Right kidney (tissue), 1 donor: ENCODE measurements around the gene NHSL1.
"Not testable (repeated sequence)": the region's sequence is repeated elsewhere in the genome, so short reads cannot be mapped to it uniquely, and the experiment has no call there.

Experiments used
- DNase-seq: peaks from one replicate; pipeline ENCODE4 v3.0.0-alpha.2; 2016

NHSL1 gene

GRCh38 chr6:138426500-138427123, 72.7 kb downstream of the NHSL1 start:
- DNase-seq = no peak

DNA sequence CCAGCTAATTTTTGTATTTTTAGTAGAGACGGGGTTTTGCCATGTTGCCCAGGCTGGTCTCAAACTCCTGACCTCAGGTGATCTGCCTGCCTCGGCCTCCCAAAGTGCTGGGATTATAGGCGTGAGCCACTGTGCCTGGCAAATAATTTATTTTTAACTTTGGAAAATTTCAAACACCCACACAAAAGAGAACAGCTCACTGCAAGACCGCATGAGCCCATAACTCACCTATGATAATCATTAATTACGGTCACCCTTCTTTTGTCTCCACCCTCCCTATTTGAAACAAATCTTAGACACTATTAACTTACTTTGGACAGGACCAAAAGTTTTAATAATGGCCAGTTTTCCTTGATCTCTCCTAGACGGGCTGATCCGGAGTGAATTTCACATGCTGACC, 74.0 kb downstream of the NHSL1 start:
- not testable (repeated sequence) for DNase-seq

DNA sequence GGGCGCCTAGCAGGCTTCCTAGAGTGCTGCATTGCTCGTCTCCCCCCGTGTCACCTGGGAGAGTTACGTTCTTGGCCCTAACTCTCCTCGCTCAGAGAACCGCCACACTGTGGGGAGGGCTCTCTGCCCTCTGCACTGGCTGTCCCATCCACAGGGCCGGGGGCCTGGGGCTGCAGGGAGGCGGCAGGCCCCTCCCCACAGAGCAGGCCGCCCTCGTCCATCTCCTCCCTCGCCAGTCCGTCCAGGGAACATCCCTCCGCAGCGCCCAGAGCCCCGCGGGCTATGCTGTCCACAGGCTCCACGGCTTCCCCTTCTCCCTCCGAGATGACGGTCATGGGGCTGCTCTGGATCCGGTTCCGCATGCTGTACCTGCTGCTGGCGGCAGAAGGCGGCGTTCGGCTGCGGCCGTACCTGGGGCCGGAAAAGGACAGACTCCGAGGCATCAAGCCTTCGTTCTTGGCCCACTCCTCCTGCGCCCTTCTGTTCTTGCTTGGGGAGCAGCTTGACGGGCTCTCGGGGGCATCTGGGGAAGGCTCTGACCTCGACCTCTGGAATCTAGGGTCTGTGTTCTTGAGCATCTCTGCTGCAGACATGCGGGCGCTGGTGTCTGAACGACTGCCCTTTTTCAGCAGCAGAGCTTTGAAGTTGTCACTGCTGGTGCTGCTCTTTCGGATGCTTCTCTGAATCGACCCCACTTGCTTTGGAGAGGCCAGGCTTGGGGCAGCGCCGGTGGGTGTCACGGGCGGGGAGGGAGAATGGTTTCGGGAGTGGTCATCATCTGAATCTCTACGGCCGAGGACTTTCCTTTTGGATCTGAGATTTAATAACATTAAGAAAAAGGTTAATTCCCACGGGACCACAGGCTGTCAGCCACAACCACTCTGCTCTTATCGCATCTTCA, 75.0 kb downstream of the NHSL1 start:
- DNase-seq = no peak

DNA sequence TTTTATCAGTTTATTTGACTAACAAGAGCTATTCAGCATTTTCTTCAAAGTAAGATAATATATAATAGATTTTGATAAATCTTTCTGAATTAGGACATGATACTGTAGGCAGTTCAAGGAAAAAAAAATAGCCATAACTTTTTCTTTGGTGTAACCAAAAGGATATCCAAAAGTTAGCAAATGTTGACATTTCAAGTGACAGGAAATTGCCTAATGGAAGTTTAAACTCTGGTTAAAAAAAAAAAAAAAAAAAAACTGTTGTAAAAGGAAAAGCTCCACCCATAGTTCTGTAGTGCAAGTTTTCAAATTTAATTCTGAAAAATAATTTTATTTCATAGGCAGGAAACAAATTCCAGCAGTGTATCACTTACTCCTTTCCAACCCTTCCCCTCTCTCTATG, 76.4 kb downstream of the NHSL1 start:
- DNase-seq = no peak

GRCh38 chr6:138421608-138422007, 77.7 kb downstream of the NHSL1 start:
- DNase-seq = no peak

DNA sequence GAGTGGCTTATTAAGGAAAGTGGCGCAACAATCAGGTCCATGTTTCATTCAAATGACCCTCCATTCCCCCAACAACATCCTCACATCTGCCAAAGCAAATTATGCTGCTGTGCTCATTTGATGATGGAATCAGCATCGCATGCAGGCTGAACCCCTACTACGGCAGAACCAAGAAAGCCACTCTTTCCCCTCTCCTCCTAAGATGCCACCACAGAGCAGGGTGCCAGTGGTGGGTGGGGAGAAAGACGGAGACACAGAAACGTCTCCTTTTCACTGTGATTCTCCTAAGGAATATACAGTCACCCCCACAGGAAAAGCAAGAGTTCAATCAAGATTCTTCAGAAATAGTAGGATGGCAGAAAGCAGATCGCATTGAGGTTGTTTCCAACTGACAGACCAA, 78.2 kb downstream of the NHSL1 start:
- no peak for DNase-seq

DNA sequence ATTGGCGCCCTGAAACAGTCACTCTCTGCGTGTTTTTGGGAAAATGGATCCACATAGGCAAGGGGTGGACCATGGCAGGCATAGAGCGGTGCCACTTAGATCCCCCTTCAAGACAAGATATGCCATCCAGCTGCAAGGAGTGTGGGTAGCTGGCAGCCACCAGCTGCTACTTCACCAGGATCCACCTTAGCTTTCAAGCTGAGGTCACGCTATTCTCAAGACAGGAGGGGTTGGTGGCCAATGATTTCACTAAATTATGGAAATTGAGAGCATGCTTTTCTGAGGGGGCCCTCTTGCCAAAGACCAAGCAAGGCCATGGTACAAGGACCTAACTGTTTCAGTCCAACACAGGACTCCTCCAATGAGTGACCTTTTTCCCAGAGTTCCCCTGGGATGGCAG, 78.9 kb downstream of the NHSL1 start:
- no peak for DNase-seq

DNA sequence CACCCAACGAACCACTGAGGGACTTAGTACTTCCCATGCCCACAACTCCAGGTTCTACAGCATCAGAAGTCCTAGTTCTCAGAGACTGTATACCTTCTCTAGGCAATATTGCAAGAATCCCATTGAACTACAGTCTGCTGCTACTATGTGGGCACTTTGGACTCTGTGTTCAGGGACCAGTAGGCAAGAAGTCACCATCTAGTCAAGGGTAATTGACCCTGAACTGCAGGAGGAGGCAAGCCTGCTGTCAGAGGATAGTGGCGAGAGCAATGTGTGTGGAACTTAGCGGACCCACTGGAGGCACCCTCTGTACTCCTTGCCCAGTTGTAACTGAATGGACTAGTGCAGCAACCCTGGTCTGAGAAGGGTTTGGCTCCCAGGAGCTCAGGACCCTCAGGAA, 79.5 kb downstream of the NHSL1 start:
- no peak for DNase-seq

DNA sequence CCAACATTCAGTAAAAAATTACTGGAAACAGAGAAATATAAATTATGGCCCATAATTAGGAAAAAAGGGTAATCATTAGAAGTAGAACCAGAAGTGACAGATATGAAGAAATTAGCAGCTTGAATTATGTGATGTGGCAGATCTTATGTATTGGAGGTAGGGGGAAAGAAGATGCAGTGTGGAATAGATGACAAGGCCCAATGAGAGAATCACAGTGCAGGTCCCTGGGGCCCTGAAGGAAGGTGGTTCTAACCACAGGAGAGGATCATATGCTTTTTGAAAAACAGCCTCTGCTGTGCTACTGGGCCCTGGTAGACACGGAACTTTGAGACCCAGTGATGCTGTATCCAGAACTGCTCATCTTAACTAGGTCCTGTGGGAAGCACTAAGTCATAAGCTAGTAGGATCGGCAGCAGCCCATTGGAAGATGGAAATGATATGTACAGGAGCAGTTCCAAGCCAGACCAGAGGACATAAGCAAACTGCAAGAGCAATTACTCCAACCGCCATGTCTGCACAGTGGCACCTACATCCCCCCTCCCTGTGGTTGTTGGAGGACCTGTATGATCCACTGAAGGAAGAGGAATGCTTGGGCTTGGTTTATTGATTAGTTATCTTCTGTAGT, 81.1 kb downstream of the NHSL1 start:
- DNase-seq = no peak

DNA sequence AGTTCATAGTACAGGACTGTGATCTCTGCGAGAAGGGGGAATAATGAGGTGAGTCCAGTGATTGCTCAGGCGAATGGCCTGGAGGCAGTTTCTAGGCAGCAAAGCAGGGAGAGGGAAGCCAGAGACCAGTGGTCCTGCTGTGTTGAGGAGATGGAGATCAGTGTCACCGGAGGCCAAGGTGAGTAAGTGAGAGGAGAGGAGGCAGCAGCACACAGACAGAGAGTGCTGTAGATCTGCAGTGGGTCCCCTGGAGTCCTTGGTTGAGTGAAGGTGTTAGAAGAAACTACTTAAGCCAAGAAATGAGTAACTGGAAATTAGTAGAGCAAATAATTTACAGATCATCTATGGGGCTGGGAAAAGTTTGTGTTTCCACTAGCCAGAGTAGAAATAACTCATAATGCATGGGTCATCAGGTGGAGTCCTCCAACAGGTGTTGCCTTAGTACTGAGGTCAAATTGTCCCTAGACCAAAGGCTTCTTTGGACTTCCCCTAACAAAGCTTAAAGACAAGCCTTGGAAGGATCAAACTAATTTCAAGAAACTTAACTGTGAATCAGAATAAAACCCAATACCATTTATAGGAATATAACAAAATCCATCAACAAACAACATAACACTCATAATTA, 81.7 kb downstream of the NHSL1 start:
- no peak for DNase-seq

DNA sequence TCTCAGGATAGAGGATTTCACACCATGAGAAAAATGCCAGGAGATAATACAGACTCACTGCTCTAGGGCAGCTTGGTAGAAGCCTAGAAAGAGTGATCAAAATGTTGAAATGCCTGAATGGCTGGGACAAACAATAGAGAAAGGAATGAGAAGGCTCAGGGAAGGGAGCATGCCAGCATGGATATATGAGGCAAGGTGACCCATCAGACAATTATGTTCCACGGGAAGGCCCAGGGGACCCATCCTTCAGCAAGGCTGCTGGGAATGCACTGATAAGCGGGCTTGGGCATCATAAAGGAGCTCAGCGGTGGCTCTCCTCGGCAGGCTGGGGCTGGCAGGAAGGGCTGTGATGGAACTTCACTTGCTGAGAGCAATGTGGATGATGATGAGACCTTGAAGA, 83.1 kb downstream of the NHSL1 start:
- DNase-seq = no peak

GRCh38 chr6:138415125-138415524, 84.2 kb downstream of the NHSL1 start:
- no peak for DNase-seq

- DNase-seq = no peak
These were observed 88.1 kb downstream of the NHSL1 start for GRCh38 chr6:138410972-138411880.

DNA sequence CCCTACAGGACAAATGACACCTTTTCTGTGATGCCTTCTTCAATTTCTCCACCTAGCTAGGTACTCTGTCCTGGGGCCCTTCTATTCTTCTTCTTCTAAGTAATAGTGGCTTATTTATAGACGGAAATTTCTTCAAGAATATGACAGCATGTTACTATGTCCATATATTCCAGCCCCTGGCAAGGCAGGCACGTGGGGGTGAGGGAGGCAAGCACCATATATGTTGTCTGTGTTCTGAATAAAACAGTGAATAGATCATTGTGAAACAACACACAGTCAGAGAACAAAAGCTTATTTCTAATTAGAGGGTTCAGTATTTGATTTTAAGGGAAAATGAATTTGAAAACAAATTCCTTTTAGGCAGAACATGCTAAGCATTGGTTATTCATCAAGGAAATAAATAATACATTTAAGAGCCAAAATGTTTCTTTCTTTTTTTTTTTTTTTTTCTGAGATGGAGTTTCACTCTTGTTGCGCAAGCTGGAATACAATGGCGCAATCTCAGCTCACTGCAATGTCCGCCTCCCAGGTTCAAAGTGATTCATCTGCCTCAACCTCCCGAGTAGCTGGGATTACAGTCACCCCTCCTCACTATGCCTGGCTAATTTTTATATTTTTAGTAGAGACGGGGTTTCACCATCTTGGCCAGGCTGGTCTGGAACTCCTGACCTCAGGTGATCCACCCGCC, 89.1 kb downstream of the NHSL1 start:
- no peak for DNase-seq

DNA sequence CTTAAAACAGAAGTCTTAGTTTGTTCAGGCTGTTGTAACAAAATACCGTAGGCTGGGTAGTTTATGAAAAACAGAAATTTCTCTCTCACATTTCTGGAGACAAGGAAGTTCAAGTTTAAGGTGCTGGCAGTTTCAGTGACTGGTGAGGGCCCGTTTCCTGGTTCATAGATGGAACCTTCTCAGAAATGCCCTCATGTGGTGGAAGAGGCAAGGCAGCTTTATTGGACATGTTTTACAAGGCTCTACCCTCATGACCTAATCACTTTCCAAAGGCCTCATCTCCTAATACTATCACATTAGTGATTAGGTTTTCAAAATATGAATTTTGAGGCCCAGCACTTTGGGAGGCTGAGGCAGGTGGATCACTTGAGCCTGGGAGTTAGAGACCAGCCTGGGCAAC, 92.9 kb downstream of the NHSL1 start:
- DNase-seq = no peak

DNA sequence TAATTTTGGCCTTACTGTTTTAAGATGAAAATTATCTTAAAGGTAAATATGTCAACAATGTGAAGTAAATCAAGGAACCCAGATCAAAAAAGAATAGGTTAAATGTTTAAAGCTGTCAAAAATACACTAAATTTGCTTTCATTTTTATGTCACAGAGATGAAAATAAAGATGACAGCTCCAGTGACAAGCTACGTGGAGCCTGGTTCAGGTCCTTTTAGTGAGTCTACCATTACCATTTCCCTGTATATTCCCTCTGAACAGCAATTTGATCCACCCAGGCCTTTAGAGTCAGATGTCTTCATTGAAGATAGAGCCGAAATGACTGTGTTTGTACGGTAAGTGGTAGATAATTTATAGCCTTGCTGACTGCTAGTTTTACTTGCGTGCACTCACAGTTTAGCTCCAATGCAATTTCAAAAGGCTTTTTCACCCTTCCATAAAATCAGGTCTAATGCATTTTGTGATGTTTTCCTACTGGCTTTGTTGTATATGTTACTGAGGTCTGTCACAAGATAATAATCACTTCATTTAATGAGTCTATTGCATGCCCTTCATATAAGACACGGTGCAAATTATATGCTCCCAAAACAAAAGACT, 93.4 kb downstream of the NHSL1 start:
- no peak for DNase-seq

- DNase-seq = peak; percentile 80
These were observed 94.5 kb downstream of the NHSL1 start for GRCh38 chr6:138404666-138405337.

DNA sequence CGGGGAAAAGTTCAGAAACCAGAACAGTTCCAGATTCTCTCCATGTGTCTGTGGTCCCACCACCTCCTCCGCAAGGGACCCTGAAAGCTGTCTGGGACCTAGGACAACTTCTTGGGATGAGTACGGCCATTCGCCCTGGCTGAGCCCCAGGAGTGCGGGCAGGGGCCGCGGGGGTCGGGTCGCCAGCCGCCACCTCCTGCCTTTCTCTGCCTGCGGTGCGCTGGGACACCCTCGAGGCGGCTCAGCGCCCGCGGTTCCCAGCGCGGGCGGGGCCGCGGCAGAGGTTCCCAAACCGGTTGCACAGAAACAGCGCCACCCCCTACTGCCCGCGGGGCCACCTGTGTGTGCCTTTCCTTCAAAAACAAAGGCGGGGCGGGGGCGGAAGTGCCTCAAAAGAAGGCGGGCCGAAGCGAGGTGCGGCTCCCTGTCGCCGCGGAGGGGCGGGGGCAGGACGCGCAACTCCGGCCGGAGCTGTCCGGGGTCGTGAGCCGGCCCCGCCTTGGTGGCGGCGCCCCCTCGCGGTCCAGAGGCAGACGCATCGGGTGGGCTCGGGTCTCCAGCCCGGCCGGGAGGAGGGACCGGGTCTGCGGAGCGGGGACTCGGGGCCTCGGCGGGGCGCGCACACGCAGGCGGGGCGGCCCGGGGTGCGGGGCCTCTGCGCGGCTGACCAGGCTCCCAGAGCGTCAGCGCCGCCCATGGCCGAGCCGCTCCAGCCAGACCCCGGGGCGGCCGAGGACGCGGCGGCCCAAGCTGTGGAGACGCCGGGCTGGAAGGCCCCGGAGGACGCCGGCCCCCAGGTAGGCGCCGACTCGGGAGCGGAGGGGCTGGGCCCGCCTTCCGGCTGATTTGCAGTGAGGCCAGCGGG, 95.3 kb downstream of the NHSL1 start, which contains the start of gene HEBP2:
TSS of gene HEBP2 (plus strand) at position 423 of the 865 bp plus-strand sequence. CDS start at position 696, 273 bp downstream.
- peak; percentile 93 for DNase-seq

- DNase-seq = no peak
These were observed 95.9 kb downstream of the NHSL1 start for GRCh38 chr6:138403324-138403800.
